Measurements from ENCODE around the gene DNASE1L2. TPM values are rescaled to one million over a fixed set of nuclear protein-coding genes. Genes with fewer than 3 reads are reported as not detected.

DNASE1L2 gene
- polyA plus RNA-seq, 3 donors, result 1.1 TPM; not detected in 2

GRCh38 chr16:2229632-2230250 is 6.5 kb upstream of the DNASE1L2 start:
- H3K27ac ChIP-seq (ENCODE audit: low read depth in 1 of 2, low read length in 2 of 2), result no peak overlapping the region
- peaks cover 15% of the 10 kb centered on the region for H3K4me1 Mint-ChIP-seq
- peaks cover 19% of the 10 kb centered on the region for H4K20me1 ChIP-seq (ENCODE audit: insufficient read depth, low read length)
- DNase-seq, result no peak
- H3K36me3 ChIP-seq (replicated peaks in 1 of 2; ENCODE audit: control insufficient read depth in 1 of 2, insufficient read depth in 2 of 2, low read length in 2 of 2), result peaks cover 63 to 77% of the 10 kb centered on the region in 2 donors
- no peak overlapping the region for H3K4me2 ChIP-seq (replicated peaks; ENCODE audit: extremely low read depth, low read length, poor library complexity, severe bottlenecking)
- WGBS (ENCODE audit: insufficient coverage), result 90% methylated on average over 17 of the region's 23 CpGs
- H3K9me3 Mint-ChIP-seq, result peaks cover 0 to 2% (median 0%) of the 10 kb centered on the region in 7 donors
- peaks cover 2 to 3% (median 2%) of the 10 kb centered on the region in 3 donors for H3K27me3 Mint-ChIP-seq (ENCODE audit: low read depth in 3 of 3)
- H3K4me3 ChIP-seq (replicated peaks in 1 of 3; ENCODE audit: low read depth in 2 of 3, low read length in 3 of 3), result no peak overlapping the region
- H3K4me1 ChIP-seq (ENCODE audit: control insufficient read depth in 1 of 2, insufficient read depth in 2 of 2, low read length in 2 of 2), result peaks cover under 1 to 3% of the 10 kb centered on the region in 2 donors
- H3K9me3 ChIP-seq (replicated peaks in 1 of 2; ENCODE audit: control insufficient read depth in 1 of 2, insufficient read depth in 1 of 2, low read length in 2 of 2), result no peaks in the 10 kb centered on the region
- peak overlapping the region in 1 of 7 donors; percentile 50 for H3K27ac Mint-ChIP-seq
- H3K36me3 Mint-ChIP-seq, result peaks cover 45 to 69% of the 10 kb centered on the region in 2 donors
- H2AFZ ChIP-seq (ENCODE audit: insufficient read depth, low read depth, low read length, poor library complexity, severe bottlenecking), result no peak overlapping the region
- intact Hi-C loops (cut with micrococcal nuclease), result no loop called here
- H3K9ac ChIP-seq (ENCODE audit: insufficient read depth, low read length, poor library complexity, severe bottlenecking), result no peak overlapping the region
- no peak overlapping the region for H3K4me3 Mint-ChIP-seq
- no peaks in the 10 kb centered on the region for H3K27me3 ChIP-seq (ENCODE audit: control insufficient read depth in 2 of 2, insufficient read depth in 2 of 2, low read length in 2 of 2)
- peaks cover 30% of the 10 kb centered on the region for H3K79me2 ChIP-seq (ENCODE audit: insufficient read depth, low read length)
- TF ChIP-seq CTCF (IDR thresholded peaks at IDR 0.05), result no peak

GRCh38 chr16:2230376-2230775 is 5.9 kb upstream of the DNASE1L2 start:
- no peak overlapping the region for H3K4me3 Mint-ChIP-seq
- no peak for DNase-seq

More at GRCh38 chr16:2230376-2230775, 5.9 kb upstream of the DNASE1L2 start:
- H3K4me1 Mint-ChIP-seq, result peaks cover 11% of the 10 kb centered on the region
- no peak overlapping the region for H2AFZ ChIP-seq (ENCODE audit: insufficient read depth, low read depth, low read length, poor library complexity, severe bottlenecking)
- intact Hi-C loops (cut with micrococcal nuclease), result no loop called here
- H3K4me1 ChIP-seq (ENCODE audit: control insufficient read depth in 1 of 2, insufficient read depth in 2 of 2, low read length in 2 of 2), result no peaks in the 10 kb centered on the region
- H3K4me3 ChIP-seq (replicated peaks in 1 of 3; ENCODE audit: low read depth in 2 of 3, low read length in 3 of 3), result no peak overlapping the region
- no peaks in the 10 kb centered on the region for H3K9me3 ChIP-seq (replicated peaks in 1 of 2; ENCODE audit: control insufficient read depth in 1 of 2, insufficient read depth in 1 of 2, low read length in 2 of 2)
- H3K27me3 Mint-ChIP-seq (ENCODE audit: low read depth in 3 of 3), result peaks cover 4 to 9% (median 5%) of the 10 kb centered on the region in 3 donors
- 89% methylated on average over 13 of the region's 13 CpGs for WGBS (ENCODE audit: insufficient coverage)
- H3K4me2 ChIP-seq (replicated peaks; ENCODE audit: extremely low read depth, low read length, poor library complexity, severe bottlenecking), result no peak overlapping the region
- H3K36me3 Mint-ChIP-seq, result peaks cover 51 to 76% of the 10 kb centered on the region in 2 donors
- peaks cover 24% of the 10 kb centered on the region for H3K79me2 ChIP-seq (ENCODE audit: insufficient read depth, low read length)
- H3K27me3 ChIP-seq (ENCODE audit: control insufficient read depth in 2 of 2, insufficient read depth in 2 of 2, low read length in 2 of 2), result peaks cover 0 to 2% of the 10 kb centered on the region in 2 donors
- peaks cover 70 to 84% of the 10 kb centered on the region in 2 donors for H3K36me3 ChIP-seq (replicated peaks in 1 of 2; ENCODE audit: control insufficient read depth in 1 of 2, insufficient read depth in 2 of 2, low read length in 2 of 2)
- peak overlapping the region in 2 of 7 donors; percentile 50 to 52 for H3K27ac Mint-ChIP-seq
- H3K9ac ChIP-seq (ENCODE audit: insufficient read depth, low read length, poor library complexity, severe bottlenecking), result no peak overlapping the region
- TF ChIP-seq CTCF (IDR thresholded peaks at IDR 0.05), result no peak
- peaks cover 0 to 5% (median 0%) of the 10 kb centered on the region in 7 donors for H3K9me3 Mint-ChIP-seq
- peaks cover 19% of the 10 kb centered on the region for H4K20me1 ChIP-seq (ENCODE audit: insufficient read depth, low read length)
- H3K27ac ChIP-seq (ENCODE audit: low read depth in 1 of 2, low read length in 2 of 2), result no peak overlapping the region
